ENCODE data around the gene EIF4H. TPM values are rescaled to one million over a fixed set of nuclear protein-coding genes. Genes with fewer than 3 reads are reported as not detected.

EIF4H gene
- polyA plus RNA-seq, 1 experiment = 393 TPM

GRCh38 chr7:74225400-74225799 lies 51.2 kb downstream of the EIF4H start:
- no peak for DNase-seq (ENCODE audit: low read depth)
- Histone ChIP-seq H3K27me3 (ENCODE audit: control insufficient read depth, insufficient read depth, low read length) (no peaks in the 10 kb centered on the region), H3K4me3 (ENCODE audit: low read depth, low read length) (no peak overlapping the region), H3K36me3 (ENCODE audit: control insufficient read depth, insufficient read depth, low read length) (peaks cover 6% of the 10 kb centered on the region; the same call in 1 of the 2 replicates)
- ChIA-PET CTCF (no interaction called here), POLR2A (no interaction called here)
- no peak for TF ChIP-seq CTCF (IDR thresholded peaks at IDR 0.05; ENCODE audit: insufficient read depth, low read depth, low read length)

- ChIA-PET POLR2A (no interaction called here), CTCF (interaction anchor here (0.6 kb wide), 1 partner anchor 181 kb away, joined by 3 read pairs; no protein-coding TSS in a partner anchor)
- H3K4me3 ChIP-seq (ENCODE audit: low read depth, low read length) = no peak overlapping the region
- no peak for DNase-seq (ENCODE audit: low read depth)
- no peaks in the 10 kb centered on the region for H3K27me3 ChIP-seq (ENCODE audit: control insufficient read depth, insufficient read depth, low read length)
- TF ChIP-seq CTCF (IDR thresholded peaks at IDR 0.05; ENCODE audit: insufficient read depth, low read depth, low read length) = no peak
- peaks cover 9% of the 10 kb centered on the region for H3K36me3 ChIP-seq (ENCODE audit: control insufficient read depth, insufficient read depth, low read length)
Measured at GRCh38 chr7:74226633-74227032, 52.5 kb downstream of the EIF4H start.

GRCh38 chr7:74228951-74229900 lies 55.1 kb downstream of the EIF4H start:
- H3K4me3 ChIP-seq (ENCODE audit: low read depth, low read length) = no peak overlapping the region
- no peak for DNase-seq (ENCODE audit: low read depth)
- H3K36me3 ChIP-seq (ENCODE audit: control insufficient read depth, insufficient read depth, low read length) = peaks cover 7% of the 10 kb centered on the region
- ChIA-PET CTCF (interaction anchor here (1.5 to 1.6 kb wide), 2 partner anchors 23 to 172 kb away, joined by 3 to 4 read pairs; no protein-coding TSS in a partner anchor), POLR2A (no interaction called here)
- H3K27me3 ChIP-seq (ENCODE audit: control insufficient read depth, insufficient read depth, low read length) = no peaks in the 10 kb centered on the region
- TF ChIP-seq CTCF (IDR thresholded peaks at IDR 0.05; ENCODE audit: insufficient read depth, low read depth, low read length) = no peak

- Histone ChIP-seq H3K4me3 (ENCODE audit: low read depth, low read length) (no peak overlapping the region), H3K27me3 (ENCODE audit: control insufficient read depth, insufficient read depth, low read length) (no peaks in the 10 kb centered on the region), H3K36me3 (ENCODE audit: control insufficient read depth, insufficient read depth, low read length) (peaks cover 6% of the 10 kb centered on the region)
- ChIA-PET POLR2A (no interaction called here), CTCF (interaction anchor here (0.6 to 1.6 kb wide), 2 partner anchors 24 to 163 kb away, joined by 3 to 4 read pairs; no protein-coding TSS in a partner anchor)
- TF ChIP-seq CTCF (IDR thresholded peaks at IDR 0.05; ENCODE audit: insufficient read depth, low read depth, low read length) = no peak
- DNase-seq (ENCODE audit: low read depth) = no peak
Measured at GRCh38 chr7:74230446-74231231, 56.5 kb downstream of the EIF4H start.

GRCh38 chr7:74231232-74231590 lies 57.1 kb downstream of the EIF4H start:
- TF ChIP-seq CTCF (IDR thresholded peaks at IDR 0.05; ENCODE audit: insufficient read depth, low read depth, low read length) = no peak
- ChIA-PET POLR2A (no interaction called here), CTCF (interaction anchor here (0.6 kb wide), 1 partner anchor 163 kb away, joined by 3 read pairs; no protein-coding TSS in a partner anchor)
- no peak for DNase-seq (ENCODE audit: low read depth)
- H3K4me3 ChIP-seq (ENCODE audit: low read depth, low read length) = no peak overlapping the region
- no peaks in the 10 kb centered on the region for H3K27me3 ChIP-seq (ENCODE audit: control insufficient read depth, insufficient read depth, low read length)
- H3K36me3 ChIP-seq (ENCODE audit: control insufficient read depth, insufficient read depth, low read length) = peaks cover 6% of the 10 kb centered on the region

All from BJ (cell line).